Ectodermal cell (in vitro differentiated cells): ENCODE results near the gene HYDIN.

Source experiments
- H3K27ac ChIP-seq: 2 replicates; pipeline ENCODE4 v1.7.0; 2013; ENCODE audit warnings: mild to moderate bottlenecking, low read depth, low read length; ENCODE audit not compliant: insufficient read depth, poor library complexity, severe bottlenecking
- H3K27me3 ChIP-seq: 2 replicates; pipeline ENCODE4 v1.7.0; 2013; ENCODE audit warnings: mild to moderate bottlenecking, low read length; ENCODE audit not compliant: insufficient read depth, control insufficient read depth, poor library complexity, severe bottlenecking
- H3K36me3 ChIP-seq: one replicate; pipeline ENCODE4 v1.7.0; 2013; ENCODE audit warnings: low read length; ENCODE audit not compliant: control insufficient read depth, insufficient read depth
- H3K4me1 ChIP-seq: one replicate; pipeline ENCODE4 v1.7.0; 2013; ENCODE audit warnings: low read length; ENCODE audit not compliant: control insufficient read depth, insufficient read depth
- H3K4me3 ChIP-seq: 2 replicates; pipeline ENCODE4 v1.7.0; 2013; ENCODE audit warnings: low read depth, low read length, control low read depth; ENCODE audit not compliant: insufficient read depth
- H3K9me3 ChIP-seq: 2 replicates; pipeline ENCODE4 v1.7.0; 2013; ENCODE audit warnings: mild to moderate bottlenecking, low read length, moderate library complexity; ENCODE audit not compliant: control insufficient read depth
- WGBS, 2 experiments: methylation state at CpG; one replicate each; pipeline ENCODE4 v1.1.7; 2013; ENCODE audit warnings: missing lambda C conversion rate in 2 of 2; 5-methylcytosine and 5-hydroxymethylcytosine counted together

HYDIN gene

GRCh38 chr16:71226229-71227141, 4.0 kb downstream of the HYDIN start:
- H3K27ac ChIP-seq: no peak overlapping the region
- no peaks in the 10 kb centered on the region for H3K27me3 ChIP-seq
- 74 to 87% methylated on average over 3 to 4 of the region's 5 CpGs for WGBS, 2 experiments
- H3K36me3 ChIP-seq: no peaks in the 10 kb centered on the region
- H3K4me3 ChIP-seq: no peak overlapping the region
- peaks cover 7% of the 10 kb centered on the region for H3K9me3 ChIP-seq
- no peaks in the 10 kb centered on the region for H3K4me1 ChIP-seq

GRCh38 chr16:71225145-71225544, 5.4 kb downstream of the HYDIN start:
- WGBS, 2 experiments: 86 to 93% methylated on average over 3 of the region's 3 CpGs
- Histone ChIP-seq H3K4me3 (no peak overlapping the region), H3K27me3 (no peaks in the 10 kb centered on the region), H3K27ac (no peak overlapping the region), H3K4me1 (no peaks in the 10 kb centered on the region), H3K36me3 (no peaks in the 10 kb centered on the region), H3K9me3 (peaks cover 7% of the 10 kb centered on the region)

GRCh38 chr16:71218306-71218963, 12.1 kb downstream of the HYDIN start:
- 88 to 91% methylated on average over 2 to 4 of the region's 4 CpGs for WGBS, 2 experiments
- Histone ChIP-seq H3K27ac (no peak overlapping the region), H3K36me3 (no peaks in the 10 kb centered on the region), H3K9me3 (no peaks in the 10 kb centered on the region), H3K4me3 (no peak overlapping the region), H3K4me1 (no peaks in the 10 kb centered on the region), H3K27me3 (no peaks in the 10 kb centered on the region)

GRCh38 chr16:71217506-71217905, 13.0 kb downstream of the HYDIN start:
- WGBS, 2 experiments: 91 to 92% methylated on average over 4 of the region's 4 CpGs
- H3K4me1 ChIP-seq: no peaks in the 10 kb centered on the region
- H3K9me3 ChIP-seq: no peaks in the 10 kb centered on the region
- no peaks in the 10 kb centered on the region for H3K27me3 ChIP-seq
- H3K36me3 ChIP-seq: no peaks in the 10 kb centered on the region
- no peak overlapping the region for H3K27ac ChIP-seq
- H3K4me3 ChIP-seq: no peak overlapping the region

- H3K27ac ChIP-seq: no peak overlapping the region
- H3K9me3 ChIP-seq: no peaks in the 10 kb centered on the region
- H3K27me3 ChIP-seq: no peaks in the 10 kb centered on the region
- H3K4me3 ChIP-seq: no peak overlapping the region
- 92 to 94% methylated on average over 3 of the region's 3 CpGs for WGBS, 2 experiments
- H3K4me1 ChIP-seq: no peaks in the 10 kb centered on the region
- no peaks in the 10 kb centered on the region for H3K36me3 ChIP-seq
These were observed 13.8 kb downstream of the HYDIN start for GRCh38 chr16:71216714-71217113.

GRCh38 chr16:71214746-71215381, 15.7 kb downstream of the HYDIN start:
- 84 to 96% methylated on average over 1 of the region's 1 CpG for WGBS, 2 experiments
- no peak overlapping the region for H3K27ac ChIP-seq
- H3K4me1 ChIP-seq: no peaks in the 10 kb centered on the region
- no peak overlapping the region for H3K4me3 ChIP-seq
- H3K27me3 ChIP-seq: no peaks in the 10 kb centered on the region
- no peaks in the 10 kb centered on the region for H3K36me3 ChIP-seq
- no peaks in the 10 kb centered on the region for H3K9me3 ChIP-seq

GRCh38 chr16:71205482-71206131, 24.9 kb downstream of the HYDIN start:
- Histone ChIP-seq H3K27me3 (no peaks in the 10 kb centered on the region), H3K27ac (no peak overlapping the region), H3K4me3 (no peak overlapping the region), H3K9me3 (no peaks in the 10 kb centered on the region), H3K36me3 (no peaks in the 10 kb centered on the region), H3K4me1 (no peaks in the 10 kb centered on the region)
- 93 to 94% methylated on average over 3 of the region's 3 CpGs for WGBS, 2 experiments

- Histone ChIP-seq H3K36me3 (no peaks in the 10 kb centered on the region), H3K4me1 (no peaks in the 10 kb centered on the region), H3K27me3 (no peaks in the 10 kb centered on the region), H3K27ac (no peak overlapping the region), H3K9me3 (no peaks in the 10 kb centered on the region), H3K4me3 (no peak overlapping the region)
- 89 to 96% methylated on average over 2 of the region's 2 CpGs for WGBS, 2 experiments
These were observed 26.9 kb downstream of the HYDIN start for GRCh38 chr16:71203631-71204030.

GRCh38 chr16:71201556-71201955, 29.0 kb downstream of the HYDIN start:
- H3K9me3 ChIP-seq: no peaks in the 10 kb centered on the region
- no peaks in the 10 kb centered on the region for H3K36me3 ChIP-seq
- H3K27ac ChIP-seq: no peak overlapping the region
- no peaks in the 10 kb centered on the region for H3K27me3 ChIP-seq
- no peaks in the 10 kb centered on the region for H3K4me1 ChIP-seq
- H3K4me3 ChIP-seq: no peak overlapping the region
- WGBS, 2 experiments: 75 to 76% methylated on average over 2 of the region's 2 CpGs

GRCh38 chr16:71201054-71201453, 29.5 kb downstream of the HYDIN start:
- Histone ChIP-seq H3K27ac (no peak overlapping the region), H3K4me3 (no peak overlapping the region), H3K4me1 (no peaks in the 10 kb centered on the region), H3K9me3 (no peaks in the 10 kb centered on the region), H3K36me3 (no peaks in the 10 kb centered on the region), H3K27me3 (no peaks in the 10 kb centered on the region)
- WGBS, 2 experiments: 80 to 89% methylated on average over 1 of the region's 1 CpG
